AG08395 (cell line): ENCODE measurements around the gene ZNF684.
"Not testable (repeated sequence)": the region's sequence is repeated elsewhere in the genome, so short reads cannot be mapped to it uniquely, and the experiment has no call there.

Experiments used
- DNase-seq: peaks from one replicate; pipeline ENCODE4 v3.0.0; 2012; ENCODE audit warnings: mixed read lengths, low spot score

The ZNF684 gene

GRCh38 chr1:40574805-40575204 is 43.4 kb downstream of the ZNF684 start:
- DNase-seq, result not testable (repeated sequence)

GRCh38 chr1:40575336-40575735 is 43.9 kb downstream of the ZNF684 start:
- DNase-seq, result no peak

GRCh38 chr1:40582116-40582515 is 50.7 kb downstream of the ZNF684 start:
- DNase-seq, result no peak

- DNase-seq, result no peak
Observed at GRCh38 chr1:40583980-40584379, 52.5 kb downstream of the ZNF684 start.

- no peak for DNase-seq
Observed at GRCh38 chr1:40588586-40588985, 57.1 kb downstream of the ZNF684 start.

GRCh38 chr1:40592107-40592803 is 60.8 kb downstream of the ZNF684 start:
- no peak for DNase-seq

GRCh38 chr1:40593449-40594186 is 62.2 kb downstream of the ZNF684 start:
- DNase-seq, result no peak

GRCh38 chr1:40594187-40594531 is 62.7 kb downstream of the ZNF684 start:
- no peak for DNase-seq

GRCh38 chr1:40595623-40596022 is 64.2 kb downstream of the ZNF684 start:
- DNase-seq, result no peak
